GM18951 (cell line): Measurements from ENCODE around the gene TMEM132A.

Experiments
- POLR2A ChIP-seq: IDR thresholded peaks from 4 replicates; pipeline ENCODE4 v1.6.1; 2011; ENCODE audit warnings: mild to moderate bottlenecking; ENCODE audit not compliant: insufficient read length, insufficient read depth; ENCODE audit errors: extremely low read depth
- in situ Hi-C: fragments of 300-500 bp; cut with MboI; formaldehyde crosslinking; loops from one replicate; pipeline ENCODE4 v1.12.0; 2022; ENCODE audit warnings: low sequenced_read_pairs, mixed read lengths, inconsistent platforms; ENCODE audit not compliant: unreplicated experiment

The TMEM132A gene

GRCh38 chr11:60931917-60932316 lies 7.7 kb downstream of the TMEM132A start:
- TF ChIP-seq POLR2A: no peak
- in situ Hi-C loops: no loop called here

- TF ChIP-seq POLR2A: no peak
- in situ Hi-C loops: no loop called here
Measured at GRCh38 chr11:60932605-60933356, 8.5 kb downstream of the TMEM132A start.

- TF ChIP-seq POLR2A: no peak
- in situ Hi-C loops: no loop called here
Measured at GRCh38 chr11:60933416-60934123, 9.3 kb downstream of the TMEM132A start.

GRCh38 chr11:60934124-60934789 lies 10.0 kb downstream of the TMEM132A start:
- TF ChIP-seq POLR2A: no peak
- in situ Hi-C loops: no loop called here

- in situ Hi-C loops: no loop called here
- TF ChIP-seq POLR2A: peak; percentile 7
Measured at GRCh38 chr11:60934790-60935605, 10.7 kb downstream of the TMEM132A start.

GRCh38 chr11:60935676-60936442 lies 11.6 kb downstream of the TMEM132A start:
- in situ Hi-C loops: no loop called here
- TF ChIP-seq POLR2A: peak; percentile 13

GRCh38 chr11:60936467-60937143 lies 12.3 kb downstream of the TMEM132A start:
- in situ Hi-C loops: no loop called here
- TF ChIP-seq POLR2A: no peak

GRCh38 chr11:60937144-60937527 lies 12.9 kb downstream of the TMEM132A start:
- in situ Hi-C loops: no loop called here
- TF ChIP-seq POLR2A: no peak

- TF ChIP-seq POLR2A: no peak
- in situ Hi-C loops: no loop called here
Measured at GRCh38 chr11:60937811-60938210, 13.6 kb downstream of the TMEM132A start.

- in situ Hi-C loops: no loop called here
- no peak for TF ChIP-seq POLR2A
Measured at GRCh38 chr11:60938500-60938899, 14.2 kb downstream of the TMEM132A start.

GRCh38 chr11:60939301-60939700 lies 15.0 kb downstream of the TMEM132A start:
- in situ Hi-C loops: no loop called here
- TF ChIP-seq POLR2A: no peak

GRCh38 chr11:60939855-60940254 lies 15.6 kb downstream of the TMEM132A start:
- TF ChIP-seq POLR2A: no peak
- in situ Hi-C loops: no loop called here
